ENCODE data around the gene NPB.

DNA sequence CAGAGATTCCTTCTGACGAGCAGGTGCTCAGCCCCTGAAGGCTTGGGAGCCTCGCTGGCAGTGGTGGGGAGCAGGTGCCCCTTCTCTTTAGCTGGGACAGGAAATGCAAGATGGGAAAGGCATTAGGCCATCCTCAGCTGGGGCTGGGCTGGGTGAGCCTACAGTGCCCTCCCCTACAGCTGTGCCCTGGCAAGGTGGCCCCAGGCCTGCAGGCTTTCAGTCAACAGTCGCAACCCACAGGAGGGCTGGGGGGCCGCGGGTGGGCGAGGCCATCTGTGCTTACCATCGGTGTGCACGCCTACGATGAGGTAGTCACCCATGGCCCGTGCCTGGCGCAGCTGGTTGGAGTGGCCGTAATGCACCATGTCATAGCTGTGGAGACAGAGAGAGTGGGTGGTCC, 7.2 kb downstream of the NPB start:
- TF ChIP-seq TCF12 (IDR thresholded peaks at IDR 0.05; ENCODE audit: low read depth) (no peak), RAD21 (IDR thresholded peaks at IDR 0.05; ENCODE audit: low read depth) (no peak), FOXM1 (IDR thresholded peaks at IDR 0.05; ENCODE audit: borderline replicate concordance, low read depth) (no peak), EP300 (IDR thresholded peaks at IDR 0.05; ENCODE audit: borderline replicate concordance) (no peak), EGR1 (IDR thresholded peaks at IDR 0.05) (no peak), TAF1 (IDR thresholded peaks at IDR 0.05; ENCODE audit: low read depth) (no peak), CEBPB (IDR thresholded peaks at IDR 0.05) (no peak), CREB1 (IDR thresholded peaks at IDR 0.05; ENCODE audit: low read depth) (no peak), NFIC (IDR thresholded peaks at IDR 0.05) (no peak), YY1 (IDR thresholded peaks at IDR 0.05; ENCODE audit: low read depth) (no peak)
- TF ChIP-seq, protein P1, sequence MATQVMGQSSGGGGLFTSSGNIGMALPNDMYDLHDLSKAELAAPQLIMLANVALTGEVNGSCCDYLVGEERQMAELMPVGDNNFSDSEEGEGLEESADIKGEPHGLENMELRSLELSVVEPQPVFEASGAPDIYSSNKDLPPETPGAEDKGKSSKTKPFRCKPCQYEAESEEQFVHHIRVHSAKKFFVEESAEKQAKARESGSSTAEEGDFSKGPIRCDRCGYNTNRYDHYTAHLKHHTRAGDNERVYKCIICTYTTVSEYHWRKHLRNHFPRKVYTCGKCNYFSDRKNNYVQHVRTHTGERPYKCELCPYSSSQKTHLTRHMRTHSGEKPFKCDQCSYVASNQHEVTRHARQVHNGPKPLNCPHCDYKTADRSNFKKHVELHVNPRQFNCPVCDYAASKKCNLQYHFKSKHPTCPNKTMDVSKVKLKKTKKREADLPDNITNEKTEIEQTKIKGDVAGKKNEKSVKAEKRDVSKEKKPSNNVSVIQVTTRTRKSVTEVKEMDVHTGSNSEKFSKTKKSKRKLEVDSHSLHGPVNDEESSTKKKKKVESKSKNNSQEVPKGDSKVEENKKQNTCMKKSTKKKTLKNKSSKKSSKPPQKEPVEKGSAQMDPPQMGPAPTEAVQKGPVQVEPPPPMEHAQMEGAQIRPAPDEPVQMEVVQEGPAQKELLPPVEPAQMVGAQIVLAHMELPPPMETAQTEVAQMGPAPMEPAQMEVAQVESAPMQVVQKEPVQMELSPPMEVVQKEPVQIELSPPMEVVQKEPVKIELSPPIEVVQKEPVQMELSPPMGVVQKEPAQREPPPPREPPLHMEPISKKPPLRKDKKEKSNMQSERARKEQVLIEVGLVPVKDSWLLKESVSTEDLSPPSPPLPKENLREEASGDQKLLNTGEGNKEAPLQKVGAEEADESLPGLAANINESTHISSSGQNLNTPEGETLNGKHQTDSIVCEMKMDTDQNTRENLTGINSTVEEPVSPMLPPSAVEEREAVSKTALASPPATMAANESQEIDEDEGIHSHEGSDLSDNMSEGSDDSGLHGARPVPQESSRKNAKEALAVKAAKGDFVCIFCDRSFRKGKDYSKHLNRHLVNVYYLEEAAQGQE (IDR thresholded peaks at IDR 0.05; ENCODE audit: low read depth), result no peak
- TF ChIP-seq, protein P2, sequence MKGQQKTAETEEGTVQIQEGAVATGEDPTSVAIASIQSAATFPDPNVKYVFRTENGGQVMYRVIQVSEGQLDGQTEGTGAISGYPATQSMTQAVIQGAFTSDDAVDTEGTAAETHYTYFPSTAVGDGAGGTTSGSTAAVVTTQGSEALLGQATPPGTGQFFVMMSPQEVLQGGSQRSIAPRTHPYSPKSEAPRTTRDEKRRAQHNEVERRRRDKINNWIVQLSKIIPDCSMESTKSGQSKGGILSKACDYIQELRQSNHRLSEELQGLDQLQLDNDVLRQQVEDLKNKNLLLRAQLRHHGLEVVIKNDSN (IDR thresholded peaks at IDR 0.05), result no peak
- TF ChIP-seq, protein P3, sequence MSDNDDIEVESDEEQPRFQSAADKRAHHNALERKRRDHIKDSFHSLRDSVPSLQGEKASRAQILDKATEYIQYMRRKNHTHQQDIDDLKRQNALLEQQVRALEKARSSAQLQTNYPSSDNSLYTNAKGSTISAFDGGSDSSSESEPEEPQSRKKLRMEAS (IDR thresholded peaks at IDR 0.05), result no peak

All from Ishikawa (cell line).